Measurements from ENCODE around the gene PGLYRP4. TPM values are rescaled to one million over a fixed set of nuclear protein-coding genes. Genes with fewer than 3 reads are reported as not detected.

PGLYRP4 gene
- total and polyA plus RNA-seq, 8 donors = 4.3 TPM; not detected in 7

GRCh38 chr1:153308540-153308939, 40.1 kb downstream of the PGLYRP4 start:
- peaks cover 0 to 28% (median 0%) of the 10 kb centered on the region in 3 donors for H3K27me3 ChIP-seq
- no peaks in the 10 kb centered on the region for H3K4me1 ChIP-seq
- intact Hi-C loops (cut with DNase I; ENCODE audit: low total_unique reads) = no loop called here
- TF ChIP-seq POLR2AphosphoS5 (IDR thresholded peaks at IDR 0.05) = no peak
- no peak for TF ChIP-seq EP300 (IDR thresholded peaks at IDR 0.05)
- no peak for TF ChIP-seq CTCF (IDR thresholded peaks at IDR 0.05)
- no peak for TF ChIP-seq POLR2A (IDR thresholded peaks at IDR 0.05)
- no peak for DNase-seq
- no peak overlapping the region for H3K27ac ChIP-seq
- no peaks in the 10 kb centered on the region for H3K9me3 ChIP-seq
- no peak overlapping the region for H3K4me3 ChIP-seq
- 67 to 79% (median 73%) methylated on average over 2 of the region's 2 CpGs for WGBS, 5 donors
- H3K36me3 ChIP-seq = no peaks in the 10 kb centered on the region

DNA sequence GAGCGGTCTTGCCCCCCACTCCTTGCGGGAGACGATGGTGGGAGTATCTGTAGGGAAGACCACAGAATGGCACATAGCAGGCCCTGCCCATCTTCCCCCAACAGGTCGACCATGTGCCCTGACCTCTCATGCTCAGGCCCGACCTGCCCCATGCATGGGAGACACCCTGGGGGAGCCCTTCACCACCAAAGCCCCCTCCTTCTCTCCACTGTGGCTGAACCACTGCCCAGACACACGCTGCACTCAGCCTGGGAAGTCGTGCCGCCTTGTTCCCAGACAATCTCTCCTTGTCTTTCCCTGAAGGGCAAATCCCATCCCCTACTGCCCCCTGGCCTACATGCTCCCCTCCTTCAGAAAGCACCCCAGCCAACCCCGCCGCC, 41.4 kb downstream of the PGLYRP4 start:
- Histone ChIP-seq H3K4me1 (no peaks in the 10 kb centered on the region), H3K36me3 (no peaks in the 10 kb centered on the region), H3K4me3 (no peak overlapping the region), H3K27ac (no peak overlapping the region), H3K9me3 (no peaks in the 10 kb centered on the region), H3K27me3 (peaks cover 0 to 28% (median 0%) of the 10 kb centered on the region in 3 donors)
- WGBS, 5 donors = 75 to 88% (median 83%) methylated on average over 9 to 10 of the region's 10 CpGs
- no peak for DNase-seq
- intact Hi-C loops (cut with DNase I; ENCODE audit: low total_unique reads) = no loop called here
- TF ChIP-seq POLR2A (IDR thresholded peaks at IDR 0.05) = no peak
- no peak for TF ChIP-seq EP300 (IDR thresholded peaks at IDR 0.05)
- no peak for TF ChIP-seq POLR2AphosphoS5 (IDR thresholded peaks at IDR 0.05)
- TF ChIP-seq CTCF (IDR thresholded peaks at IDR 0.05) = no peak

GRCh38 chr1:153306303-153307220, 42.1 kb downstream of the PGLYRP4 start:
- H3K27ac ChIP-seq = no peak overlapping the region
- DNase-seq = no peak
- H3K9me3 ChIP-seq = no peaks in the 10 kb centered on the region
- no peaks in the 10 kb centered on the region for H3K4me1 ChIP-seq
- peaks cover 0 to 28% (median 0%) of the 10 kb centered on the region in 3 donors for H3K27me3 ChIP-seq
- TF ChIP-seq CTCF (IDR thresholded peaks at IDR 0.05) (no peak), POLR2A (IDR thresholded peaks at IDR 0.05) (no peak), POLR2AphosphoS5 (IDR thresholded peaks at IDR 0.05) (no peak), EP300 (IDR thresholded peaks at IDR 0.05) (no peak)
- no peaks in the 10 kb centered on the region for H3K36me3 ChIP-seq
- 77 to 90% (median 85%) methylated on average over 22 of the region's 22 CpGs for WGBS, 5 donors
- intact Hi-C loops (cut with DNase I; ENCODE audit: low total_unique reads) = no loop called here
- no peak overlapping the region for H3K4me3 ChIP-seq

GRCh38 chr1:153305682-153306081, 43.0 kb downstream of the PGLYRP4 start:
- intact Hi-C loops (cut with DNase I; ENCODE audit: low total_unique reads) = no loop called here
- DNase-seq = no peak
- Histone ChIP-seq H3K27me3 (peaks cover 0 to 28% (median 0%) of the 10 kb centered on the region in 3 donors), H3K4me1 (no peaks in the 10 kb centered on the region), H3K4me3 (no peak overlapping the region), H3K27ac (no peak overlapping the region), H3K9me3 (no peaks in the 10 kb centered on the region), H3K36me3 (no peaks in the 10 kb centered on the region)
- 82 to 92% (median 84%) methylated on average over 6 of the region's 6 CpGs for WGBS, 5 donors
- no peak for TF ChIP-seq CTCF (IDR thresholded peaks at IDR 0.05)
- TF ChIP-seq POLR2A (IDR thresholded peaks at IDR 0.05) = no peak
- TF ChIP-seq EP300 (IDR thresholded peaks at IDR 0.05) = no peak
- TF ChIP-seq POLR2AphosphoS5 (IDR thresholded peaks at IDR 0.05) = no peak
